ENCODE measurements around the gene NDST1.

The NDST1 gene

GRCh38 chr5:150589862-150590601, 82.1 kb downstream of the NDST1 start:
- TF ChIP-seq CTCF (IDR thresholded peaks at IDR 0.05; ENCODE audit: extremely low read depth, insufficient read depth, missing control alignments): peak; percentile 7
- DNase-seq (ENCODE audit: low spot score): no peak
- in situ Hi-C loops (cut with MboI; ENCODE audit: low pct_unique_long_range_greater_than_20kb, low sequenced_read_pairs, unreplicated experiment): no loop called here

GRCh38 chr5:150590979-150591695, 83.2 kb downstream of the NDST1 start:
- in situ Hi-C loops (cut with MboI; ENCODE audit: low pct_unique_long_range_greater_than_20kb, low sequenced_read_pairs, unreplicated experiment): no loop called here
- no peak for TF ChIP-seq CTCF (IDR thresholded peaks at IDR 0.05; ENCODE audit: extremely low read depth, insufficient read depth, missing control alignments)
- DNase-seq (ENCODE audit: low spot score): no peak

- in situ Hi-C loops (cut with MboI; ENCODE audit: low pct_unique_long_range_greater_than_20kb, low sequenced_read_pairs, unreplicated experiment): no loop called here
- DNase-seq (ENCODE audit: low spot score): no peak
- no peak for TF ChIP-seq CTCF (IDR thresholded peaks at IDR 0.05; ENCODE audit: extremely low read depth, insufficient read depth, missing control alignments)
Measured at GRCh38 chr5:150593593-150593992, 85.7 kb downstream of the NDST1 start.

- in situ Hi-C loops (cut with MboI; ENCODE audit: low pct_unique_long_range_greater_than_20kb, low sequenced_read_pairs, unreplicated experiment): no loop called here
- TF ChIP-seq CTCF (IDR thresholded peaks at IDR 0.05; ENCODE audit: extremely low read depth, insufficient read depth, missing control alignments): no peak
- no peak for DNase-seq (ENCODE audit: low spot score)
Measured at GRCh38 chr5:150593996-150594395, 86.1 kb downstream of the NDST1 start.

- in situ Hi-C loops (cut with MboI; ENCODE audit: low pct_unique_long_range_greater_than_20kb, low sequenced_read_pairs, unreplicated experiment): no loop called here
- no peak for DNase-seq (ENCODE audit: low spot score)
- TF ChIP-seq CTCF (IDR thresholded peaks at IDR 0.05; ENCODE audit: extremely low read depth, insufficient read depth, missing control alignments): no peak
Measured at GRCh38 chr5:150595466-150596031, 87.6 kb downstream of the NDST1 start.

GRCh38 chr5:150596313-150596712, 88.4 kb downstream of the NDST1 start:
- TF ChIP-seq CTCF (IDR thresholded peaks at IDR 0.05; ENCODE audit: extremely low read depth, insufficient read depth, missing control alignments): no peak
- in situ Hi-C loops (cut with MboI; ENCODE audit: low pct_unique_long_range_greater_than_20kb, low sequenced_read_pairs, unreplicated experiment): no loop called here
- DNase-seq (ENCODE audit: low spot score): no peak

Measured in GM13977 (cell line).